MM.1S (cell line): ENCODE results near the gene CUL7.

Source experiments
- DNase-seq: peaks from one replicate; pipeline ENCODE4 v3.0.0-alpha.2; 2015
- H2AFZ ChIP-seq: fragments of 300-600 bp; sonication (generic); 2 replicates; pipeline ENCODE4 v1.6.0; 2016; ENCODE audit warnings: antibody characterized with exemption, low read length
- H3F3A ChIP-seq: fragments of 300-600 bp; sonication (generic); 2 replicates; pipeline ENCODE4 v1.6.1; 2016; ENCODE audit warnings: mild to moderate bottlenecking, antibody characterized with exemption, low read length, moderate library complexity, mixed read lengths; ENCODE audit not compliant: insufficient read depth
- H3K27ac ChIP-seq: fragments of 300-600 bp; sonication (generic); 2 replicates; pipeline ENCODE4 v1.5.1; 2016; ENCODE audit warnings: mild to moderate bottlenecking, low read length
- H3K27me3 ChIP-seq: fragments of 300-600 bp; sonication (generic); replicated peaks from 2 replicates; pipeline ENCODE4 v1.6.0; 2016; ENCODE audit warnings: low read length; ENCODE audit not compliant: insufficient read depth
- H3K36me3 ChIP-seq: fragments of 300-600 bp; sonication (generic); replicated peaks from 2 replicates; pipeline ENCODE4 v1.6.1; 2016; ENCODE audit warnings: mild to moderate bottlenecking, low read length, mixed read lengths; ENCODE audit not compliant: insufficient read depth
- H3K4me1 ChIP-seq: fragments of 300-600 bp; sonication (generic); 2 replicates; pipeline ENCODE4 v1.6.1; 2016; ENCODE audit warnings: low read length, mixed read lengths
- H3K4me2 ChIP-seq: fragments of 300-600 bp; sonication (generic); 2 replicates; pipeline ENCODE4 v1.6.0; 2016; ENCODE audit warnings: low read depth, low read length
- H3K4me3 ChIP-seq: fragments of 300-600 bp; sonication (generic); 2 replicates; pipeline ENCODE4 v1.5.1; 2016; ENCODE audit warnings: low read length, mixed read lengths
- H3K79me2 ChIP-seq: fragments of 300-600 bp; sonication (generic); 2 replicates; pipeline ENCODE4 v1.6.1; 2016; ENCODE audit warnings: mixed run types, low read length, mixed read lengths
- H3K9ac ChIP-seq: fragments of 300-600 bp; sonication (generic); 2 replicates; pipeline ENCODE4 v1.6.1; 2016; ENCODE audit warnings: low read length, mixed read lengths
- H3K9me2 ChIP-seq: fragments of 300-600 bp; sonication (generic); replicated peaks from 2 replicates; pipeline ENCODE4 v1.6.1; 2016; ENCODE audit warnings: mild to moderate bottlenecking, low read length, mixed read lengths; ENCODE audit not compliant: insufficient read depth
- H3K9me3 ChIP-seq: fragments of 300-600 bp; sonication (generic); replicated peaks from 2 replicates; pipeline ENCODE4 v1.6.1; 2016; ENCODE audit warnings: mild to moderate bottlenecking, low read length, mixed read lengths; ENCODE audit not compliant: insufficient read depth
- H4K20me1 ChIP-seq: fragments of 300-600 bp; sonication (generic); 2 replicates; pipeline ENCODE4 v1.6.1; 2016; ENCODE audit warnings: mild to moderate bottlenecking, low read length, moderate library complexity, mixed read lengths; ENCODE audit not compliant: insufficient read depth
- EZH2 ChIP-seq: fragments of 300-600 bp; sonication (generic); optimal IDR thresholded peaks from 2 replicates; pipeline ENCODE3; 2017; ENCODE audit warnings: low read depth, mild to moderate bottlenecking, antibody characterized with exemption, low read length, mixed read lengths
- EZH2phosphoT487 ChIP-seq: fragments of 300-600 bp; sonication (generic); IDR thresholded peaks from 2 replicates; pipeline ENCODE4 v1.6.1; 2018; ENCODE audit warnings: antibody characterized with exemption, low read length
- TF ChIP-seq, protein P1 (sequence below): fragments of 300-600 bp; sonication (generic); IDR thresholded peaks from 2 replicates; pipeline ENCODE4 v1.5.1; 2016; ENCODE audit warnings: antibody characterized with exemption, low read length, mixed read lengths

Gene CUL7

DNA sequence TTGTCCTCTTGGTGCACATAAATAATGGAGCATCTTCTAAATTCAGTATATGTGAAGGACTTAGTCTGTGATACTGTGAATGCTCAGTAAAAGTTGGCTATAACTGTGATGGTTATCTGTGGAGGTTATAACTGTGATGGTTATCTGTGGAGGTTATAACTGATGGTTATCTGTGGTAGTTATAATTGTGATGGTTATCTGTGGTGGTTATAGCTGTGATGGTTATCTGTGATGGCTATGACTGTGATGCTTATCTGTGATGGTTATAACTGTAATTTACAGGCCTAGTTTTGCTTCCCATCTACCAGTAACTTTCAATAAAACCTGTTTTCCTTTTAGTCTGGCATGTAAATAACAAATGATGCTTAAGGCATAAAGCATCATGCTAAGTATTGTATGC lies 39.0 kb upstream of the CUL7 start:
- Histone ChIP-seq H3K9me2 (no peaks in the 10 kb centered on the region), H3K36me3 (no peaks in the 10 kb centered on the region), H3K9ac (no peak overlapping the region), H3F3A (no peaks in the 10 kb centered on the region), H3K27ac (no peak overlapping the region), H3K4me2 (no peak overlapping the region), H3K79me2 (no peaks in the 10 kb centered on the region), H4K20me1 (no peaks in the 10 kb centered on the region), H2AFZ (no peak overlapping the region), H3K4me1 (no peaks in the 10 kb centered on the region), H3K4me3 (no peak overlapping the region), H3K9me3 (no peaks in the 10 kb centered on the region), H3K27me3 (no peaks in the 10 kb centered on the region)
- DNase-seq: no peak
- TF ChIP-seq EZH2phosphoT487: no peak
- TF ChIP-seq EZH2: no peak
- TF ChIP-seq, protein P1, sequence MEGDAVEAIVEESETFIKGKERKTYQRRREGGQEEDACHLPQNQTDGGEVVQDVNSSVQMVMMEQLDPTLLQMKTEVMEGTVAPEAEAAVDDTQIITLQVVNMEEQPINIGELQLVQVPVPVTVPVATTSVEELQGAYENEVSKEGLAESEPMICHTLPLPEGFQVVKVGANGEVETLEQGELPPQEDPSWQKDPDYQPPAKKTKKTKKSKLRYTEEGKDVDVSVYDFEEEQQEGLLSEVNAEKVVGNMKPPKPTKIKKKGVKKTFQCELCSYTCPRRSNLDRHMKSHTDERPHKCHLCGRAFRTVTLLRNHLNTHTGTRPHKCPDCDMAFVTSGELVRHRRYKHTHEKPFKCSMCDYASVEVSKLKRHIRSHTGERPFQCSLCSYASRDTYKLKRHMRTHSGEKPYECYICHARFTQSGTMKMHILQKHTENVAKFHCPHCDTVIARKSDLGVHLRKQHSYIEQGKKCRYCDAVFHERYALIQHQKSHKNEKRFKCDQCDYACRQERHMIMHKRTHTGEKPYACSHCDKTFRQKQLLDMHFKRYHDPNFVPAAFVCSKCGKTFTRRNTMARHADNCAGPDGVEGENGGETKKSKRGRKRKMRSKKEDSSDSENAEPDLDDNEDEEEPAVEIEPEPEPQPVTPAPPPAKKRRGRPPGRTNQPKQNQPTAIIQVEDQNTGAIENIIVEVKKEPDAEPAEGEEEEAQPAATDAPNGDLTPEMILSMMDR: no peak

DNA sequence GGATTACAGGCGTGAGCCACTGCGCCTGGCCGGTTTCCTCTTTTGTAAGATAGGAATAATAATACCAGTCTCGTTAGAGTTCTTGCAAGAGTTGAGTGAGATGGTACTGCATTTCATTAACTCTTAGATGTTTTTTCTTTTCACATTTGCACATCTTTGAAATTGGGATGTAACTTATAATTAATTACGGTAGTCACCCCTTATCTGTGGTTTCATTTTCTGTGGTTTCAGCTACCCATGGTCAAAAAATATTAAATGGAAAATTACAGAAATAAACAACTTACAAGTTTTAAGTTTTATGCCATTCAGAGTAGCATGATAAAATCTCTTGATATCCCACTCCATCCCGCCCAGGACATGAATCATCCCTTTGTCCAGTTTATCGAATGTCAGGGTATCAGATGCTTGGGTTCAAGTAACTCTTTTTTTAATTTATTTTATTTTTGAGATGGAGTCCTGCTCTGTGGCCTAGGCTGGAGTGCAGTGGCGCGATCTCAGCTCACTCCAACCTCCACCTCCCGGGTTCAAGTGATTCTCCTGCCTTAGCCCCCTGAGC lies 37.9 kb upstream of the CUL7 start:
- H4K20me1 ChIP-seq: no peaks in the 10 kb centered on the region
- TF ChIP-seq, protein P1: no peak
- H3K27me3 ChIP-seq: no peaks in the 10 kb centered on the region
- H3K9me3 ChIP-seq: no peaks in the 10 kb centered on the region
- no peak for DNase-seq
- H3K4me1 ChIP-seq: no peaks in the 10 kb centered on the region
- no peak overlapping the region for H3K4me2 ChIP-seq
- H3K79me2 ChIP-seq: no peaks in the 10 kb centered on the region
- no peak overlapping the region for H3K4me3 ChIP-seq
- no peak overlapping the region for H3K27ac ChIP-seq
- no peaks in the 10 kb centered on the region for H3F3A ChIP-seq
- no peaks in the 10 kb centered on the region for H3K36me3 ChIP-seq
- H3K9me2 ChIP-seq: no peaks in the 10 kb centered on the region
- no peak overlapping the region for H3K9ac ChIP-seq
- H2AFZ ChIP-seq: no peak overlapping the region

GRCh38 chr6:43091020-43091419 lies 37.4 kb upstream of the CUL7 start:
- no peaks in the 10 kb centered on the region for H3K9me3 ChIP-seq
- H3K27me3 ChIP-seq: no peaks in the 10 kb centered on the region
- no peaks in the 10 kb centered on the region for H3K9me2 ChIP-seq
- H4K20me1 ChIP-seq: no peaks in the 10 kb centered on the region
- no peaks in the 10 kb centered on the region for H3F3A ChIP-seq
- no peaks in the 10 kb centered on the region for H3K36me3 ChIP-seq
- H3K4me1 ChIP-seq: no peaks in the 10 kb centered on the region
- no peak overlapping the region for H2AFZ ChIP-seq
- TF ChIP-seq EZH2phosphoT487: no peak
- TF ChIP-seq EZH2: no peak
- TF ChIP-seq, protein P1: no peak
- H3K9ac ChIP-seq: no peak overlapping the region
- H3K27ac ChIP-seq: no peak overlapping the region
- H3K4me2 ChIP-seq: no peak overlapping the region
- H3K4me3 ChIP-seq: no peak overlapping the region
- no peaks in the 10 kb centered on the region for H3K79me2 ChIP-seq
- DNase-seq: no peak
